Kidney epithelial cell (primary cell): ENCODE data around the gene DDA1. TPM values are rescaled to one million over a fixed set of nuclear protein-coding genes. Genes with fewer than 3 reads are reported as not detected.

Source experiments
- total RNA-seq: library from RNA; depleted of rRNA; stranded (reverse); fragments of >200 nt; gene quantifications from 2 replicates; pipeline ENCODE4 v1.2.3, GENCODE V29; 2015

Gene DDA1
- total RNA-seq, 1 donor from 2014 or later: 73.4 TPM

Other genes with a start within 250 kb of the DDA1 start
- gene HAUS8, start 234.1 kb upstream of the DDA1 start, total RNA-seq: 8.1 and 9.9 TPM in 2 replicates
- gene MYO9B, start 233.8 kb upstream of the DDA1 start, total RNA-seq: 69.4 and 77.8 TPM in 2 replicates
- 14.9 and 17.0 TPM in 2 replicates for gene USE1, start 94.2 kb upstream of the DDA1 start, total RNA-seq
- 6.8 and 7.1 TPM in 2 replicates for gene OCEL1, start 83.3 kb upstream of the DDA1 start, total RNA-seq
- 89.4 and 107 TPM in 2 replicates for gene NR2F6, start 63.6 kb upstream of the DDA1 start, total RNA-seq
- 0.27 and 0.29 TPM in 2 replicates for gene USHBP1, start 44.8 kb upstream of the DDA1 start, total RNA-seq
- gene BABAM1, start 42.1 kb upstream of the DDA1 start, total RNA-seq: 78.4 and 101 TPM in 2 replicates
- 0.17 and 0.55 TPM in 2 replicates for gene ANKLE1, start 27.7 kb upstream of the DDA1 start, total RNA-seq
- 18.6 and 19.9 TPM in 2 replicates for gene ABHD8, start 6.1 kb upstream of the DDA1 start, total RNA-seq
- 71.0 and 125 TPM in 2 replicates for gene MRPL34, start 3.7 kb upstream of the DDA1 start, total RNA-seq
- gene ANO8, start 25.3 kb downstream of the DDA1 start, total RNA-seq: 6.9 and 9.3 TPM in 2 replicates
- gene GTPBP3, start 28.0 kb downstream of the DDA1 start, total RNA-seq: 31.8 and 38.1 TPM in 2 replicates
- gene PLVAP, start 67.8 kb downstream of the DDA1 start, total RNA-seq: 0.48 and 1.5 TPM in 2 replicates
- not detected in 2 replicates for gene CCDC194, start 84.6 kb downstream of the DDA1 start, total RNA-seq
- gene BST2, start 96.1 kb downstream of the DDA1 start, total RNA-seq: 38.2 and 41.4 TPM in 2 replicates
- 66.1 and 73.7 TPM in 2 replicates for gene MVB12A, start 110.5 kb downstream of the DDA1 start, total RNA-seq
- 0.75 TPM in 1 of 2 replicates, not detected in the other for gene TMEM221, start 139.1 kb downstream of the DDA1 start, total RNA-seq
- gene NXNL1, start 151.4 kb downstream of the DDA1 start, total RNA-seq: not detected in 2 replicates
- gene SLC27A1, start 161.0 kb downstream of the DDA1 start, total RNA-seq: 5.7 and 9.1 TPM in 2 replicates
- 128 and 146 TPM in 2 replicates for gene PGLS, start 202.1 kb downstream of the DDA1 start, total RNA-seq
- gene COLGALT1, start 246.1 kb downstream of the DDA1 start, total RNA-seq: 68.4 and 76.1 TPM in 2 replicates